NT2/D1 (cell line): Measurements from ENCODE around the gene ATXN1.

Experiments
- DNase-seq: peaks from one replicate; pipeline ENCODE4 v3.0.0-alpha.2; 2011; ENCODE audit warnings: low read depth, low spot score
- H3K27me3 ChIP-seq: 2 replicates; pipeline ENCODE4 v1.6.0; 2011; ENCODE audit warnings: mild to moderate bottlenecking; ENCODE audit not compliant: insufficient read length, insufficient read depth
- H3K36me3 ChIP-seq: 2 replicates; pipeline ENCODE4 v1.6.1; 2011; ENCODE audit warnings: mild to moderate bottlenecking, low read length, mixed read lengths; ENCODE audit not compliant: insufficient read depth, insufficient read length
- H3K4me1 ChIP-seq: 2 replicates; pipeline ENCODE4 v1.5.1; 2011; ENCODE audit not compliant: insufficient read depth, insufficient read length
- H3K4me3 ChIP-seq: 2 replicates; pipeline ENCODE4 v1.5.1; 2011; ENCODE audit warnings: low read depth; ENCODE audit not compliant: insufficient read length
- H3K9ac ChIP-seq: 2 replicates; pipeline ENCODE4 v1.6.0; 2011; ENCODE audit warnings: low read depth; ENCODE audit not compliant: insufficient read length
- H3K9me3 ChIP-seq: 2 replicates; pipeline ENCODE4 v1.5.1; 2011; ENCODE audit warnings: mild to moderate bottlenecking, low read length; ENCODE audit not compliant: insufficient read depth
- SUZ12 ChIP-seq: IDR thresholded peaks from 2 replicates; pipeline ENCODE4 v1.6.1; 2011; ENCODE audit not compliant: insufficient read length, insufficient read depth; ENCODE audit errors: extremely low read depth
- YY1 ChIP-seq: IDR thresholded peaks from 2 replicates; pipeline ENCODE4 v1.6.1; 2011; ENCODE audit not compliant: insufficient read length, insufficient read depth
- ZNF274 ChIP-seq: IDR thresholded peaks from 2 replicates; pipeline ENCODE4 v1.6.1; 2011; ENCODE audit warnings: mild to moderate bottlenecking, low read depth, low read length

The ATXN1 gene

GRCh38 chr6:16362819-16363589, 398.3 kb downstream of the ATXN1 start:
- no peak overlapping the region for H3K4me3 ChIP-seq

GRCh38 chr6:16362296-16362695, 399.0 kb downstream of the ATXN1 start:
- H3K36me3 ChIP-seq: no peaks in the 10 kb centered on the region
- H3K4me1 ChIP-seq: no peaks in the 10 kb centered on the region
- no peak for TF ChIP-seq SUZ12
- TF ChIP-seq ZNF274: no peak
- TF ChIP-seq YY1: no peak
- H3K9me3 ChIP-seq: no peaks in the 10 kb centered on the region
- H3K9ac ChIP-seq: no peak overlapping the region
- no peaks in the 10 kb centered on the region for H3K27me3 ChIP-seq
- DNase-seq: no peak
- no peak overlapping the region for H3K4me3 ChIP-seq

More at GRCh38 chr6:16362819-16363589, 398.3 kb downstream of the ATXN1 start:
- H3K27me3 ChIP-seq: no peaks in the 10 kb centered on the region
- TF ChIP-seq YY1 (no peak), ZNF274 (no peak), SUZ12 (no peak)
- H3K4me1 ChIP-seq: no peaks in the 10 kb centered on the region
- DNase-seq: no peak
- no peak overlapping the region for H3K9ac ChIP-seq
- no peaks in the 10 kb centered on the region for H3K9me3 ChIP-seq
- H3K36me3 ChIP-seq: no peaks in the 10 kb centered on the region

- Histone ChIP-seq H3K4me1 (no peaks in the 10 kb centered on the region), H3K36me3 (no peaks in the 10 kb centered on the region), H3K9me3 (no peaks in the 10 kb centered on the region), H3K27me3 (no peaks in the 10 kb centered on the region), H3K9ac (no peak overlapping the region), H3K4me3 (no peak overlapping the region)
- TF ChIP-seq ZNF274: no peak
- no peak for TF ChIP-seq YY1
- no peak for TF ChIP-seq SUZ12
- no peak for DNase-seq
Observed at GRCh38 chr6:16361861-16362260, 399.4 kb downstream of the ATXN1 start.

GRCh38 chr6:16361121-16361520, 400.1 kb downstream of the ATXN1 start:
- no peak overlapping the region for H3K9ac ChIP-seq
- H3K36me3 ChIP-seq: no peaks in the 10 kb centered on the region
- no peak for DNase-seq
- H3K9me3 ChIP-seq: no peaks in the 10 kb centered on the region
- TF ChIP-seq ZNF274 (no peak), YY1 (no peak), SUZ12 (no peak)
- H3K27me3 ChIP-seq: no peaks in the 10 kb centered on the region
- H3K4me3 ChIP-seq: no peak overlapping the region
- no peaks in the 10 kb centered on the region for H3K4me1 ChIP-seq

GRCh38 chr6:16360365-16360764, 400.9 kb downstream of the ATXN1 start:
- Histone ChIP-seq H3K9me3 (no peaks in the 10 kb centered on the region), H3K9ac (no peak overlapping the region), H3K36me3 (no peaks in the 10 kb centered on the region), H3K4me1 (no peaks in the 10 kb centered on the region), H3K27me3 (no peaks in the 10 kb centered on the region), H3K4me3 (no peak overlapping the region)
- DNase-seq: no peak
- no peak for TF ChIP-seq SUZ12
- TF ChIP-seq ZNF274: no peak
- TF ChIP-seq YY1: no peak

GRCh38 chr6:16359563-16359962, 401.7 kb downstream of the ATXN1 start:
- TF ChIP-seq SUZ12 (no peak), YY1 (no peak), ZNF274 (no peak)
- DNase-seq: no peak
- no peak overlapping the region for H3K9ac ChIP-seq
- H3K27me3 ChIP-seq: no peaks in the 10 kb centered on the region
- no peaks in the 10 kb centered on the region for H3K9me3 ChIP-seq
- H3K36me3 ChIP-seq: no peaks in the 10 kb centered on the region
- peaks cover 3% of the 10 kb centered on the region for H3K4me1 ChIP-seq
- no peak overlapping the region for H3K4me3 ChIP-seq

- no peaks in the 10 kb centered on the region for H3K36me3 ChIP-seq
- no peaks in the 10 kb centered on the region for H3K27me3 ChIP-seq
- no peak overlapping the region for H3K4me3 ChIP-seq
- H3K9me3 ChIP-seq: no peaks in the 10 kb centered on the region
- no peak for DNase-seq
- H3K4me1 ChIP-seq: peaks cover 3% of the 10 kb centered on the region
- no peak overlapping the region for H3K9ac ChIP-seq
- TF ChIP-seq YY1 (no peak), SUZ12 (no peak), ZNF274 (no peak)
Observed at GRCh38 chr6:16358531-16359138, 402.6 kb downstream of the ATXN1 start.
